Hepatocyte (in vitro differentiated cells): ENCODE data around the gene ASB5. TPM values are rescaled to one million over a fixed set of nuclear protein-coding genes. Genes with fewer than 3 reads are reported as not detected.

ENCODE experiments used
- DNase-seq: peaks from one replicate; pipeline ENCODE4 v3.0.0-alpha.2; 2016; ENCODE audit warnings: low spot score
- H2AFZ ChIP-seq: fragments of 200-600 bp; sonication (generic); 2 replicates; pipeline ENCODE4 v1.6.0; 2016; ENCODE audit warnings: antibody characterized with exemption, mild to moderate bottlenecking
- H3K27ac ChIP-seq: fragments of 200-600 bp; sonication (generic); 2 replicates; pipeline ENCODE4 v1.5.1; 2016; ENCODE audit warnings: mild to moderate bottlenecking
- H3K27me3 ChIP-seq: fragments of 200-600 bp; sonication (generic); 2 replicates; pipeline ENCODE4 v1.6.1; 2016
- H3K36me3 ChIP-seq: fragments of 200-600 bp; sonication (generic); replicated peaks from 2 replicates; pipeline ENCODE4 v1.5.1; 2016; ENCODE audit warnings: low read depth; ENCODE audit not compliant: insufficient read depth
- H3K4me1 ChIP-seq: fragments of 200-600 bp; sonication (generic); 2 replicates; pipeline ENCODE4 v1.5.1; 2016; ENCODE audit warnings: mild to moderate bottlenecking, moderate library complexity; ENCODE audit not compliant: insufficient read depth
- H3K4me2 ChIP-seq: fragments of 200-600 bp; sonication (generic); 2 replicates; pipeline ENCODE4 v1.6.0; 2016
- H3K4me3 ChIP-seq: fragments of 200-600 bp; sonication (generic); 2 replicates; pipeline ENCODE4 v1.5.1; 2016; ENCODE audit warnings: mild to moderate bottlenecking
- H3K79me2 ChIP-seq: fragments of 200-600 bp; sonication (generic); 2 replicates; pipeline ENCODE4 v1.6.0; 2017; ENCODE audit warnings: mild to moderate bottlenecking
- H3K9me2 ChIP-seq: fragments of 200-600 bp; sonication (generic); replicated peaks from 2 replicates; pipeline ENCODE4 v1.6.0; 2017; ENCODE audit warnings: mild to moderate bottlenecking; ENCODE audit not compliant: insufficient read depth
- H3K9me3 ChIP-seq: fragments of 200-600 bp; sonication (generic); 2 replicates; pipeline ENCODE4 v1.5.1; 2016; ENCODE audit warnings: low read depth, mild to moderate bottlenecking
- H4K20me1 ChIP-seq: fragments of 200-600 bp; sonication (generic); 2 replicates; pipeline ENCODE4 v1.6.0; 2016; ENCODE audit warnings: mild to moderate bottlenecking; ENCODE audit not compliant: insufficient read depth, poor library complexity, severe bottlenecking
- EZH2 ChIP-seq: fragments of 200-600 bp; sonication (generic); IDR thresholded peaks from 2 replicates; pipeline ENCODE4 v1.6.1; 2016; ENCODE audit warnings: antibody characterized with exemption, mild to moderate bottlenecking, borderline replicate concordance
- EZH2phosphoT487 ChIP-seq: fragments of 200-600 bp; sonication (generic); IDR thresholded peaks from one replicate; pipeline ENCODE4 v1.6.1; 2018; ENCODE audit warnings: antibody characterized with exemption, mild to moderate bottlenecking, low read depth, moderate library complexity; ENCODE audit not compliant: unreplicated experiment, severe bottlenecking
- WGBS: methylation state at CpG from one replicate; pipeline ENCODE4 v1.1.6; 2016; ENCODE audit warnings: low lambda C conversion rate; ENCODE audit errors: missing lambda C conversion rate; 5-methylcytosine and 5-hydroxymethylcytosine counted together
- polyA plus RNA-seq: library from polyadenylated mRNA; unstranded; fragments of >200 nt; fragmentation: Nextera tagmentation; extraction: Ambion mirVana; gene quantifications from 2 replicates; pipeline ENCODE4 v1.2.1, GENCODE V29; 2016
- total RNA-seq: library from RNA; depleted of rRNA; stranded (reverse); fragments of >200 nt; gene quantifications from 2 replicates; pipeline ENCODE4 v1.2.3, GENCODE V29; 2014
- TF ChIP-seq, protein P1 (sequence below): fragments of 200-600 bp; sonication (generic); IDR thresholded peaks from 2 replicates; pipeline ENCODE4 v1.5.1; 2016; ENCODE audit warnings: antibody characterized with exemption, mild to moderate bottlenecking; ENCODE audit not compliant: poor library complexity

The ASB5 gene
- total and polyA plus RNA-seq, 2 experiments from 2014 or later: 0.10 to 0.30 TPM

DNA sequence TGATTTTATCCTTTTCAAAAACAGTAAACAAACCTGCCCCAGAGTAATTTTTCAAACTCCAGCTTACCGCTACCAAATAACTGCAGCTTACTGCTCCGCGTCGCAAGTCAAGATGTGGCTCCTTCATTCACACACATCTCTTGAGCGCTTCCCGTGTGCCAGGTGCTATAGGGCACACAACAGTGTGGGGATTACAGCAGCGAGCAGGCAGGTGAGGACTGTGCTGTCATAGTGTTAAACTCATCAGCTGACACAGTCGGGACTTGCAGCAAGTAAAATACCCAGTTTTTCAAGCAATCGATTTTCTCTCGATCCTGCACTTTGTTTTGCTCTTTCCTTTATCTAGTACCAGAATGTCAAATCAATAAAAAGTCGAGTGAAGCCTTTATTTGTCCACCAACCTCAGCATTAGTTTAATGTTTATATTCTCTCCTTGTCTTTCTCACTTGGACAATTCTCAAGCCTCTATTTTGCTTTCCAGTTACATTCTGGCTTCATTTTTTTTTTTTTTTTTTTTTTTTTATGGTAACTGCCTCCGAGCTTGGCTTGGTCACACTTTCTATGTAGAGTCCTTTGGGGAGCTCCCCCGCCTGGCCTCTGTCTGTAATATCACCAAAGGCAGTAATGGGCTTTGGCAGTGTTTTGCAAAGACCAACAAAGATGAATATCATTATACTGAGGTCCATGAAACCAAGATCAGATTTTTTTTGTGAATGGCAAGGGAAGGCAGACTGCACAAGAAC is 8.3 kb upstream of the ASB5 start:
- Histone ChIP-seq H3K4me2 (no peak overlapping the region), H4K20me1 (no peaks in the 10 kb centered on the region), H3K9me2 (no peaks in the 10 kb centered on the region), H3K4me1 (no peaks in the 10 kb centered on the region), H3K9me3 (no peaks in the 10 kb centered on the region), H2AFZ (no peak overlapping the region), H3K36me3 (no peaks in the 10 kb centered on the region), H3K27me3 (no peaks in the 10 kb centered on the region), H3K4me3 (no peak overlapping the region), H3K27ac (no peak overlapping the region), H3K79me2 (no peaks in the 10 kb centered on the region)
- peak; percentile 75 for DNase-seq
- TF ChIP-seq, protein P1, sequence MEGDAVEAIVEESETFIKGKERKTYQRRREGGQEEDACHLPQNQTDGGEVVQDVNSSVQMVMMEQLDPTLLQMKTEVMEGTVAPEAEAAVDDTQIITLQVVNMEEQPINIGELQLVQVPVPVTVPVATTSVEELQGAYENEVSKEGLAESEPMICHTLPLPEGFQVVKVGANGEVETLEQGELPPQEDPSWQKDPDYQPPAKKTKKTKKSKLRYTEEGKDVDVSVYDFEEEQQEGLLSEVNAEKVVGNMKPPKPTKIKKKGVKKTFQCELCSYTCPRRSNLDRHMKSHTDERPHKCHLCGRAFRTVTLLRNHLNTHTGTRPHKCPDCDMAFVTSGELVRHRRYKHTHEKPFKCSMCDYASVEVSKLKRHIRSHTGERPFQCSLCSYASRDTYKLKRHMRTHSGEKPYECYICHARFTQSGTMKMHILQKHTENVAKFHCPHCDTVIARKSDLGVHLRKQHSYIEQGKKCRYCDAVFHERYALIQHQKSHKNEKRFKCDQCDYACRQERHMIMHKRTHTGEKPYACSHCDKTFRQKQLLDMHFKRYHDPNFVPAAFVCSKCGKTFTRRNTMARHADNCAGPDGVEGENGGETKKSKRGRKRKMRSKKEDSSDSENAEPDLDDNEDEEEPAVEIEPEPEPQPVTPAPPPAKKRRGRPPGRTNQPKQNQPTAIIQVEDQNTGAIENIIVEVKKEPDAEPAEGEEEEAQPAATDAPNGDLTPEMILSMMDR: peak; percentile 52
- TF ChIP-seq EZH2phosphoT487: no peak
- WGBS: 73% methylated on average over 13 of the region's 13 CpGs

GRCh38 chr4:176276710-176277109 is 7.7 kb upstream of the ASB5 start:
- 85% methylated on average over 8 of the region's 8 CpGs for WGBS
- TF ChIP-seq, protein P1: no peak
- TF ChIP-seq EZH2phosphoT487 (no peak), EZH2 (no peak)
- Histone ChIP-seq H3K4me2 (no peak overlapping the region), H3K4me1 (no peaks in the 10 kb centered on the region), H3K9me2 (no peaks in the 10 kb centered on the region), H2AFZ (no peak overlapping the region), H4K20me1 (no peaks in the 10 kb centered on the region), H3K27me3 (no peaks in the 10 kb centered on the region), H3K27ac (no peak overlapping the region), H3K4me3 (no peak overlapping the region), H3K36me3 (no peaks in the 10 kb centered on the region), H3K9me3 (no peaks in the 10 kb centered on the region), H3K79me2 (no peaks in the 10 kb centered on the region)
- DNase-seq: no peak

DNA sequence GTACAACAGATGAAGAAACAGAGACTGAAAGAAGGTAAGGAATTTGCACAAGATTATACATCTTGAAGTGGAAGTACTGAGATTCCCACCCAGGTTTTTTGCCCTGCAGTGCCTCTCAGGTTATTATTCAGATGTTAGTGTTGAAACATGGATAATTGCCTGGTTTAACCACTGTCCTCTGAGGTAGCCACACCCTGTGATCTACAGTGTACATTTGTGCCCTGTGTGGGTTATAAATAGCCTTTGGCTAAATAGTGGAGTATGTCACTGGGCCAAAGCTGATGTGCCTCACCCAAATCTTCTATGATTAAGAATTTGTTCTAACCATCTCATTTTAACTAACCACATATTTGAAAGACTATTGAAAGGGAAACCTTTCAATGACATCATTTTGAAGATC is 5.4 kb upstream of the ASB5 start:
- Histone ChIP-seq H3K9me2 (no peaks in the 10 kb centered on the region), H3K4me1 (no peaks in the 10 kb centered on the region), H2AFZ (no peak overlapping the region), H3K27me3 (no peaks in the 10 kb centered on the region), H3K79me2 (no peaks in the 10 kb centered on the region), H4K20me1 (no peaks in the 10 kb centered on the region), H3K27ac (no peak overlapping the region), H3K9me3 (no peaks in the 10 kb centered on the region), H3K4me3 (no peak overlapping the region), H3K36me3 (no peaks in the 10 kb centered on the region), H3K4me2 (no peak overlapping the region)
- no peak for DNase-seq
- no peak for TF ChIP-seq EZH2
- TF ChIP-seq, protein P1: no peak
- TF ChIP-seq EZH2phosphoT487: no peak
